ENCODE results near the gene FUCA1.

DNA sequence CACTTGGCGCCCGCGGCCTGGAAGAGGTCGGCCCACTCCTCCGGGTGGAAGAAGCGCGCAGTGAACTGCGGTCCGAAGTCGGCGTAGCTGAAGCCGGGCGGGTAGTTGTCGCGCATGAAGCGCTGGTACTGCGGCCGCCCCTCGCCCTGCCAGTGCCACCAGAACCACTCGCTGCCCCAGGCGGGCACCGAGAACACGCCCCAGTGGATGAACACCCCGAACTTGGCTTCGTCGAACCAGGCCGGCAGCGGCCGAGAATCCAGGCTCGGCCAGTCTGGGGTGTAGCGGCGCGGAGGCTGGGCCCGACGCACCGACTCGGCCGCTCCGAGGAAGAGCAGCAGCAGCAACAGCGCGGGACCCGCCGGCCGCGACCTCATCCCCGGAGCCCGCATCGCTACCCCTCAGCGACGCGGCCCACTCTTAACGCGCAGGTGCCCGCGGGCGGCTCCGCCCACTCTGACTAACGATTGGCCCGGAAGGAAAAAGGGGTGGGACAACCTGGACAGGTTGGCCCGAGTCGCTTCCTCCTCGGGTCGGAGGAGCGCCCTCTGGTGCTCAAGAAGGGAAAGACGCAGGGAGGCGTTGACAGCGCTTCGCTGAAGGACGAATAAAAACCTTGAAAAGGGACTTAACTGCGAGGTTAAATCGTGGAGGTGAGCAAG is at the start of gene FUCA1:
- TF ChIP-seq POLR2AphosphoS5 (IDR thresholded peaks at IDR 0.05; ENCODE audit: low read depth, low read length) (no peak), HDAC6 (IDR thresholded peaks at IDR 0.05; ENCODE audit: low read depth, low read length) (no peak), MAFK (IDR thresholded peaks at IDR 0.05; ENCODE audit: low read depth, low read length) (no peak), CTCF (IDR thresholded peaks at IDR 0.05; ENCODE audit: control extremely low read depth in 1 of 3, insufficient read depth in 1 of 3, low read depth in 1 of 3, low read length in 3 of 3) (peak; percentile 79 to 94 (median 83)), TCF12 (IDR thresholded peaks at IDR 0.05; ENCODE audit: low read depth, low read length) (0 out of 2 replicates have a peak, but pooled peaks have one; percentile 52), EGR1 (IDR thresholded peaks at IDR 0.05; ENCODE audit: borderline replicate concordance, low read depth, low read length) (0 out of 2 replicates have a peak, but pooled peaks have one; percentile 18), KDM1A (IDR thresholded peaks at IDR 0.05; ENCODE audit: borderline replicate concordance, low read length) (no peak), GABPA (IDR thresholded peaks at IDR 0.05; ENCODE audit: borderline replicate concordance, insufficient read depth, low read length) (no peak), POLR2A (IDR thresholded peaks at IDR 0.05; ENCODE audit: control extremely low read depth in 1 of 2, low read depth in 2 of 2, low read length in 2 of 2) (peak in 1 of 2 experiments; percentile 49; a peak in 1 of 3 replicates), MAX (IDR thresholded peaks at IDR 0.05) (peak; percentile 52; the same call in 1 of the 2 replicates)

Measured in H1 (cell line).